ENCODE results near the gene ETS2.

- TF ChIP-seq, protein P1, sequence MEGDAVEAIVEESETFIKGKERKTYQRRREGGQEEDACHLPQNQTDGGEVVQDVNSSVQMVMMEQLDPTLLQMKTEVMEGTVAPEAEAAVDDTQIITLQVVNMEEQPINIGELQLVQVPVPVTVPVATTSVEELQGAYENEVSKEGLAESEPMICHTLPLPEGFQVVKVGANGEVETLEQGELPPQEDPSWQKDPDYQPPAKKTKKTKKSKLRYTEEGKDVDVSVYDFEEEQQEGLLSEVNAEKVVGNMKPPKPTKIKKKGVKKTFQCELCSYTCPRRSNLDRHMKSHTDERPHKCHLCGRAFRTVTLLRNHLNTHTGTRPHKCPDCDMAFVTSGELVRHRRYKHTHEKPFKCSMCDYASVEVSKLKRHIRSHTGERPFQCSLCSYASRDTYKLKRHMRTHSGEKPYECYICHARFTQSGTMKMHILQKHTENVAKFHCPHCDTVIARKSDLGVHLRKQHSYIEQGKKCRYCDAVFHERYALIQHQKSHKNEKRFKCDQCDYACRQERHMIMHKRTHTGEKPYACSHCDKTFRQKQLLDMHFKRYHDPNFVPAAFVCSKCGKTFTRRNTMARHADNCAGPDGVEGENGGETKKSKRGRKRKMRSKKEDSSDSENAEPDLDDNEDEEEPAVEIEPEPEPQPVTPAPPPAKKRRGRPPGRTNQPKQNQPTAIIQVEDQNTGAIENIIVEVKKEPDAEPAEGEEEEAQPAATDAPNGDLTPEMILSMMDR (IDR thresholded peaks at IDR 0.05), result no peak
- TF ChIP-seq, protein P2, sequence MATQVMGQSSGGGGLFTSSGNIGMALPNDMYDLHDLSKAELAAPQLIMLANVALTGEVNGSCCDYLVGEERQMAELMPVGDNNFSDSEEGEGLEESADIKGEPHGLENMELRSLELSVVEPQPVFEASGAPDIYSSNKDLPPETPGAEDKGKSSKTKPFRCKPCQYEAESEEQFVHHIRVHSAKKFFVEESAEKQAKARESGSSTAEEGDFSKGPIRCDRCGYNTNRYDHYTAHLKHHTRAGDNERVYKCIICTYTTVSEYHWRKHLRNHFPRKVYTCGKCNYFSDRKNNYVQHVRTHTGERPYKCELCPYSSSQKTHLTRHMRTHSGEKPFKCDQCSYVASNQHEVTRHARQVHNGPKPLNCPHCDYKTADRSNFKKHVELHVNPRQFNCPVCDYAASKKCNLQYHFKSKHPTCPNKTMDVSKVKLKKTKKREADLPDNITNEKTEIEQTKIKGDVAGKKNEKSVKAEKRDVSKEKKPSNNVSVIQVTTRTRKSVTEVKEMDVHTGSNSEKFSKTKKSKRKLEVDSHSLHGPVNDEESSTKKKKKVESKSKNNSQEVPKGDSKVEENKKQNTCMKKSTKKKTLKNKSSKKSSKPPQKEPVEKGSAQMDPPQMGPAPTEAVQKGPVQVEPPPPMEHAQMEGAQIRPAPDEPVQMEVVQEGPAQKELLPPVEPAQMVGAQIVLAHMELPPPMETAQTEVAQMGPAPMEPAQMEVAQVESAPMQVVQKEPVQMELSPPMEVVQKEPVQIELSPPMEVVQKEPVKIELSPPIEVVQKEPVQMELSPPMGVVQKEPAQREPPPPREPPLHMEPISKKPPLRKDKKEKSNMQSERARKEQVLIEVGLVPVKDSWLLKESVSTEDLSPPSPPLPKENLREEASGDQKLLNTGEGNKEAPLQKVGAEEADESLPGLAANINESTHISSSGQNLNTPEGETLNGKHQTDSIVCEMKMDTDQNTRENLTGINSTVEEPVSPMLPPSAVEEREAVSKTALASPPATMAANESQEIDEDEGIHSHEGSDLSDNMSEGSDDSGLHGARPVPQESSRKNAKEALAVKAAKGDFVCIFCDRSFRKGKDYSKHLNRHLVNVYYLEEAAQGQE (IDR thresholded peaks at IDR 0.05; ENCODE audit: insufficient read depth in 1 of 2, low read depth in 2 of 2, low read length in 1 of 2), result no peak
- TF ChIP-seq POLR2AphosphoS5 (IDR thresholded peaks at IDR 0.05; ENCODE audit: low read depth, low read length) (no peak), TCF7L2 (IDR thresholded peaks at IDR 0.05; ENCODE audit: low read depth, low read length) (no peak), SIN3A (IDR thresholded peaks at IDR 0.05; ENCODE audit: borderline replicate concordance, insufficient read depth, low read depth, low read length) (no peak)
These were observed 29.0 kb downstream of the ETS2 start for GRCh38 chr21:38834725-38835124.
